GM19099 (cell line): ENCODE results near the gene CASP10.

ENCODE experiments used
- POLR2A ChIP-seq: IDR thresholded peaks from 3 replicates; pipeline ENCODE4 v1.6.1; 2011; ENCODE audit warnings: low read depth; ENCODE audit not compliant: insufficient read length; ENCODE audit errors: extremely low read depth

Gene CASP10

DNA sequence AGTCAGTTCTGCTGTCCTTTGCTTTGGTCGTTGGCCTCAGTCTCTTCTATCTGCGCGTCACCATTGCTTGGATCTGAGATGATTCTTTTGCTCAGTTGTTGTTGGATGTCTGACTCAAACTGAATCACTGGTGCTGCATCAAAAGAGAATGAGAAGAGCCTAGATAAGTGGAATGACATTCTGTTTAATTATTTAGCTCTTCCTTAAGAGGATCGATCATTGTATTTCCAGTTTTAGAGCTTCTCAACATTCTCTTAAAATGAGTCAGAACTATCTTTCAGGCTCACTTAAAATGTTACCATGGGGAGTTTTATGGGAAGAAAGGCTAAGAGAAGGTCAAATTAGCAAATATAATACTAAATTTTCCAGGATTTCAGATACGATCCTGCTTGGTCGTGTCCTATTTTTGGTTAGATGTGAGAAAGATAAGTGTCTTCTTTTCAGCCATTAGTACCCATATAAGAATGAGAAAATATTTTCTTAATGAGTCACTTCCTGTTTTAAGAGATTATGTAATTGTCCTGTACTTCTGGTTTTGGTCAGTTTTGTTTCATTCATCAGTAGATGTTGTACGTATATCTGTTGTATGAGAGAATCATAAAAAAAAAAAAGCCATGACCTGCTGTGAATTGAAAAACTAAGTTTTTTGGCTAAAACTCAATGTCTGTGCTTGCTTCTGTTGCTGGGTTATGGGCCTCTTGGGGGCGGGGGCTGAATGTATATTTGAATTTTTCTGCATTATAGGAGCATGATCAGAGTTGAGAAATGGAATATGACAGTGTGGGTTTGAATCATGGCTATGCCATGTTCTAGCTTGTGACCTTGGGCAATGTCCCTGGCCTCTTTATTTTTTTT lies 31.6 kb upstream of the CASP10 start:
- TF ChIP-seq POLR2A = no peak

DNA sequence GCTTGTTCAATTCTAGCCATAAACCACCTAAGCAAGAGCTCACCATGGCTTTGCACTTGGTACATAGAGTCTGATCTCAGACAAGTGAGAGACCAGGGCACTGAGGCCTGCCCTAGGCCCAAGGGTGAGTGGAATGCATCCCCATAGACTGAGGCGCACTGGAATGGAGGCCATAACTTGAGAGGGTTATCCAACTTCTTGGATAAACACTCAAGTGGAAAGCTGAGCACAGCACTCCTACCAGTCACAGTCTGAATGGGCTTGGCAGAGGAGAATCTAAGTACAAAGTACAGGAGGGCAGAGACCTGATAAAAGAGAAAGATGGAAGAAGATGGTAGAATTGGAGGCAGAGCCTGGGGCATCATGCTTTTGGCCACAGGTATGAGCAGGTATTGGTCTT lies 30.4 kb upstream of the CASP10 start:
- no peak for TF ChIP-seq POLR2A

DNA sequence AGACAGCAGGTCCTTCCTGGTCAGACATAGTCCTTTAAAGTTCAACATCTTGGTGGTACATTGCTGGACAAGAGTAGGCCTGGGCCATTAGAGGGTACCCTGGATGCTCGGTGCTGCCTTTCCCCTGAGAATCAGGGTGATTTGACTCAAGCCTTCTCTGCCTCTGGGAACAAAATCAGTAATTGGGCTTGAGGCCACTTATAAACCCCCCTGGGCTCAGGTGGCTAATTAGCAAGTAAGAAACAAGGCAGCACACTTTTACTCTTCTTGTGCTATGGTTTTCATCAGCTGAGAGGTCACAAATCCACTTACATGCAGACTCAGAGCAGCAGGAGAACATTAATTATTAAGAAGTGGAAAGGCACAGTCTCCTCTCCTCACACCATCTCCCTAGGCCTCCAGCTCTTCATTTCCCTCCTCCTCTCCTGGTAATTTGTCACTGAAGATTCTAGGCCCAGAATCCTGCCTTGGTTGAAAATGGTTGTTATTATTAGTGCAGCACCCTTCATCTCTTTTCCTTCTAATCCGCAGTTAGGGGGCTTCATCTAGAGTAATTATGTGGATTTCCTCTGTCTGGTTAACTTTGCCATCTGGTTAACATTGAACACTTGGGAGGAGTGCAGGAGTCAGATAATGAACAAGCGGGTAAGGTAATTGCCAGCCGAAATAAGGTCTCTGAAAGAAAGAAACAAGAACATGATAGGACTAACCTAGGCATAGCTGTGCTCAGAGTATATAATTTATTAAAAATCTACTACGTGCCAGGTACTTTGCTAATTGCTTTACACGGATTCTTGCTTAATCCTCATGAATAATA lies 29.7 kb upstream of the CASP10 start:
- TF ChIP-seq POLR2A = no peak

DNA sequence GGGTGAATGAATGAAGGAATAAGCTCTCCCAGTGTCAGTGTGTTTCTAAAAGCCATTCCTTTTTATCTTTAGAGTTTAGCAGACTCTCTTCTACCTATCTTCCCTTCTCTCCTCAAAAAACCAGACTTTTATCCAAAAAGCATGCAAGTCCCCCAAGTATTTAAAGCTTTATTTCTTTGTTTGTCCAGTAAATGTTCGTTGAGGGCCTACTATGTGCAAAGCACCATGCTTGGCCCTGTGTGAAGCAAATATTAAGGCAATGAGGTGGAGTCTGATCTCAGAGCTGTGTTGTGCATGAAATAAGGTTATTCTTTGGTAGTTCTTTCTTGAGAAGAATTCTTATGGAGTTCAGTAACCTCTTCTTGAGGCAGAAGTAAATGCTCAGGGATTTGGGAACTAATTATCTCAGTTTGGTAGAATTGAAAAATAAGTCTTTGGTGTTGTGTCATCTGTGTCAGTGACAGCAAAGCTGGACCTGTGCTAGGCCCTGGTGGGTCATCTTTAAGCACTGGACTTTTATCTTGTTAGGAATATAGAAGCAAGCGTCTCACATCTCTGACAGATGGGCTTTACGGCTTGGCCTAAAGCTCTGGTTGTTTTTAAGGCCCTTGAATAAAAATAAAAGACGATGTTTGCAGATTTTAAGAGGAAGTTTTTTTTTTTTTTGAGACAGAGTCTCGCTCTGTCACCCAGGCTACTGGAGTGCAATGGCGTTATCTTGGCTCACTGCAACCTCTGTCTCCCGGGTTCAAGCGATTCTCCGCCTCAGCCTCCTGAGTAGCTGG lies 28.1 kb upstream of the CASP10 start:
- TF ChIP-seq POLR2A = no peak

DNA sequence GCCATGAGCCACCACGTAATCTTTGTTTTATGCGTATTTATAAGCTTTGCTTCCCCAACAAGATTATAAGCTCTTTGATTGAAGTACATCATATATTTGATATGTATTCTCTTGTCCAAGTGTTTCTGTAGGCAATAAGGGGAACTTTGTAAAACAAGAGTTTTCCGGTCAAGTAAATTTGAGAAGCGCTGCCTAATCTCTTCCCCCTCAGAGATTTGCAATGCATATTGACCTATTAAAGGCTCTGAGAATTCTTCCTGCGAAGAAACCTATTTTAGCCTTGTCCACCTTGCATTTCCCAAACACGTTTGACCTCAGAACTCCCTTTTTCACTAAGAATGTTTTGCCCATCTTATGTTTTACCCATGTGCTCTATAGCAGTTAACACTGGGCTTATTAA lies 26.9 kb upstream of the CASP10 start:
- TF ChIP-seq POLR2A = no peak

DNA sequence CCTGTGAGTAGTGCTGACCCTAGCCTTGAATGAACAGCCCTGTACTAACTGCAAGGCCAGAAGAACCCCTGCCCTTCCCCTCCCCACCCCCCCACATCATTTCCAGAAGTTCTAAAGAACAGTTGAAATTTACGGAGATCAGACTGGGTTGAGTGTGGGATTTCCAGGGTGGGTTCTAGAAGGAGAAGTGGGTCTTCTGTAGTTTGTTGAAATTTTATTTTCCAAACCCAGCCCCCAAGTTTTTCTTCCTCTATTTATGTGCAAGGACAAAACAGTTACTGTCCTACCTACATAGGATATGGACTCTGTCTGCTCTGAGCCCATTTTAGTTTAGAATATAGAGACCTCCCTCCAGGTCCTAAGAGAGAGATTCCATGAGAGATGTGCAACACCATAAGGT lies 26.3 kb upstream of the CASP10 start:
- no peak for TF ChIP-seq POLR2A

DNA sequence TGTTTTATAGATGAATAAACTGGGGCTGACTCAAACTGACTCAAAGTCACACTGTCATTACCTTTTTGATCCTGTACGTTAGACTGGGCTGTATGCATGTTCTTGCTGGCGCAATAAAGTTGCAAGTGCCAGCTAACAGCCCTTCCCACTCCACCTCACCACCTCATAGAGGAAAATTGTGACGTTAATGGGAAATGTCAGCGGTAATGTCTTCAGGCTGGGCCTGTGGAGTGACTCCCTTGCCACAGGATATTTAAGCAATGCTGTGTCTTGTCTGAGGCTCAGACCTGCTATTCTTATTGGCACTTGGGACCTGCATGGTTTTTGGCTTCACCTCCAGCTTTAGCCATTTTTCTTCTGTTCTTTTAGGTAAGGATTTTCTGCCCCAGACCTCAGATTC lies 25.2 kb upstream of the CASP10 start:
- no peak for TF ChIP-seq POLR2A

DNA sequence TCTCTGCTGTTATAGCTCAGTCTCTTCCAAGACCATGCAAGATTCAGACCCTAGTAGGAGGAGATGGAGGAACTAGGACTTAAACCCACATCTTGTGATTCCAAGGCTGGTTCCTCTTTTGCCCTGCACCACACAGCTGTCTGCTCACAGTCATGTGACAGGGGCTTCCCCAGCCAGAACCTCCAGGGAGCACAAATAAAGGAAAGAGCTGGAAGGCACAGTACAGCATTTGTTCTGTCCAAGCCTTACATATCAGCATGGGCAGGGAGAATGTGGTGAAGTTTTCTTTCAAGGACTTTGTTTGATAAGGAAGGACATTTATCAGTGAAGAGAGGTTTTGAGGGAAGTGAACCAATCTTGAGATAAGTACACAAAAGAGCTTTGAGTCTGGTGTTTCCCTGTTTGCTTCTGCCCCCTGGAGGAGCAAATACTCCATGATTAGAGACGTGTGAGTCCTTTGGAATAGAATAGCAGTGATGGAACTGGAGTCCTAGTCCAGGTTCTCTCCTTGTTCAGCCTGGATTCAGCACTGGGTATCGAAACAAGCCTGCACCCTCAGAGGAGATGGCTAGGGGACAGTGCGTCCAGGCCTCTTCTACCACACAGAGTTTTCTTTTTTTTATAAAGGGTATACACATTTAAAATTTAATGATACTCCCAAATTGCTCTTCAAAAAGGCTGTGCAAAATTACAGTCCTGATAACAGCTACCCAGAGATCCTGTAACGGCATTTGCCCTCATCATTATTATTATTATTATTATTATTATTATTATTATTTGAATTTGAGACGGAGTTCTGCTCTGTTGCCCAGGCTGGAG lies 24.6 kb upstream of the CASP10 start:
- no peak for TF ChIP-seq POLR2A

DNA sequence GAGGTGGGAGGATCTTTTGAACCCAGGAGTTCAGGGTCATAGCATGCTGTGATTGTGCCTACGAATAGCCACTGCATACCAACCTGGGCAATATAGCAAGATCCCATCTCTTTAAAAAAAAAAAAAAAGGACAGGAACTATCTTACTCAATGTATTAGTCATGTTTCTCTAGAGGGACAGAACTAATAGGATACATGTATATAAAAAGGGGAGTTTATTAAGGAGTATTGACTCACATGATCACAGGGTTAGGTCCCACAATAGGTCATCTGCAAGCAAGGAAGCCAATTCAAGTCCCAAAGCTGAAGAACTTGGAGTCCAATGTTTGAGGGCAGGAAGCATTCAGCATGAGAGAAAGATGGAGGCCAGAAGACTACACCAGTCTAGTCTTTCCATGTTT lies 18.8 kb upstream of the CASP10 start:
- TF ChIP-seq POLR2A = no peak

DNA sequence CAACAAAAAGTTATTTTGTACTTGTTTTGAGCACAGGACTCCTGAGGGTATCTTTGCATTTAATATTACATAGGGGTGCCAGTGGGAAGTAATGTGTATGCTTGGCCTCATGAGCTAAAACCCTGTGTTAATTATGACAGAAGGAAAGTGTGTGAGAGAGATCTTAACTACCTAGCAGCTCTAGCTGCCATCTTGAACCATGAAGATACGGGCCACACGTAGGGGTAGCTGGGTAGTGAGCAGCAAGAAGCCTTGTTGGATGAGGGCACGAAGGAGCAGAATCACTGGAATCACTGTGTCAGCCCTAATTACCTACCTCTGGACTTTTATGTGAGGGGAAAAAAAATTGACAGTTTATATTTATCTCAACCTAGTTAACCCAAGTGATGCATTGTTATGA lies 15.4 kb upstream of the CASP10 start:
- no peak for TF ChIP-seq POLR2A

DNA sequence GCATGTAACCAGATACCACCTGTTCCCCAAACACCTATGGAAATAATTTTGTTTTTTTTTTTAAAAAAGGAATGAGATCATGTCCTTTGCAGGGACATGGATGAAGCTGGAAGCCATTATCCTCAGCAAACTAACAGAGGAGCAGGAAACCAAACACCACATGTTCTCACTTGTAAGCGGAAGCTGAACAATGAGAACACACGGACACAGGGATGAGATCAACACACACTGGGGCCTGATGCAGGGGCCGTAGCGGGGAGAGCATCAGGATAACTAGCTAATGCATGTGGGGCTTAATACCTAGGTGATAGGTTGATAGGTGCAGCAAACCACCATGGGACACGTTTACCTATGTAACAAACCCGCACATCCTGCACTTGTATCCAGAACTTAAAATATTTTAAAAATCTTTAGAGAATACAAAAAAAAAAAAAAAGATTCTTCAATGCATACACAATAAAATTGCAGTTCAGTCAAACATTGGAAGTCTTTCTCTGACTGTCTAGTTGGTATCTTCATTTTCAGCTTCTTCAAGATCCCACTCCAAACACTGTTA lies 11.6 kb upstream of the CASP10 start:
- TF ChIP-seq POLR2A = no peak

DNA sequence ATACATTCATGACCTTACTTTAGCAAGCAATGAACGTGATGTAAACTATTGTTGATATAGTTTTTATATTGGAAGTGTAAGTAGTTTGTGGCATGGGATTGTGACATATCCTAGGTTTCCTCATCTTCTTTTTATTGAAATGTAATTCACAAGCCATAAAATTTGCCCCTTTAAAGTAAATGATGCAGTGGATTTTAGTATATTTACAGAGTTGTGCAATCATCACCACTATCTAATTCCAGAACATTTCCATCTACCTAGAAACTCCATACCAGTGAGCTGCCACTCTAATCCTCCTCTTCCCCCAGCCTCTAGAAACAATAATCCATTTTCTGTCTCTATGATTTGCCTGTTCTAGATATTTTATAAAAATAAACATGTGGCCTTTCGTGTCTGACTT lies 10.7 kb upstream of the CASP10 start:
- TF ChIP-seq POLR2A = no peak

DNA sequence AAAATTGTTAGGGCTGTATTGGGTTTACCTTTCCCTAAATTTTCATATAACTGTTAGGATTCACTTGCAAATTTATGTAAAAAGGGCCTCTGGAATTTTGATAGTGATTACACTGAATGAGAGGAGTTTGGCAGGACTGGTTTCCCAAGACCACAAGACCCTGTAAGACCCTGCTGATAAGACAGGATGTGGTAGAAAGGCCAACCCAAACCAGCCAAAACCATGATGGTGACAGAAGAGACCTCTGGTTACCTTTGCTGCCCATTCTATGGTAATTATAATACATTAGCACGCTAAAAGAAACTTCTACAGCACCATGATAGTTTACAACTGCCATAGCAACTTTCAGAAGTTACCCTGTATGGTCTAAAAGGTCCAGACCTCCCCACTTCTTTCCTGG lies 8.3 kb upstream of the CASP10 start:
- no peak for TF ChIP-seq POLR2A

DNA sequence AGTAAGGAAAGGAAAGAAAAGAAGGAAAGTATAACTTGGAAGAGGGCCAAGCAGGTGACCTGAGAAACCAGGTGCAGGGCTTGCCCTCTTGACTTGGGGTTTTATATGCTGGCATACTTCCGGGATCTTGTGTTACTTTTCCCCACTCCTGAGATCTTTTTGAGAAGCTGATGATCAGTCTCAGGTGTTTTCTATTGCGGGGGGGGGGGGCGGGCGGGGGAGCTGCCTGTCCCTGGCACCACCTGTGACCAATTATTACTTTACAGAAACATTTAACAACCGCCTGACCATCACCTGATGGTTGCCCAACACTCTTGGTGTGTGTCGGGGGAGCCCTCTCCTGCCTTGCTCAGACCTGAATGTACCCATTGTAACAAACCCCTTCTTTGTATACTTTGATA lies 6.9 kb upstream of the CASP10 start:
- no peak for TF ChIP-seq POLR2A

DNA sequence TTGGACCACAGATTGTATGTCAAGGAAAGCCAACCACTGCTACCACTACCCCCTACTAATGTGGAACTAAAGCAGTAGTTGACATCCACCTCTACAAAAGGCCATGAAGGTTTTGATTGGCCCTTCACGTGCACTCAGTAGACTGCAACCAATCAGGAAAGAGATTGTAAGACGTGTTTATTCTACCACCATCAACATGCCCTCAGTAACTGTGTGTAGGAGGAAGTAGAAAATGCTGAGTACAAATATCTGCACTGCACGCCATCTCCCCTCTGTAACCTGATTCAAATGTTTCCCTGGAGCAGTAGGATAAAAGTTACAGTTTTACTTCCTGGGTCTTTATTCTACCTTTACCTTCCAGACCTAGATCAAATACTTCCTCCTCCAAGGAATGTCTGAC lies 2.9 kb upstream of the CASP10 start:
- no peak for TF ChIP-seq POLR2A

DNA sequence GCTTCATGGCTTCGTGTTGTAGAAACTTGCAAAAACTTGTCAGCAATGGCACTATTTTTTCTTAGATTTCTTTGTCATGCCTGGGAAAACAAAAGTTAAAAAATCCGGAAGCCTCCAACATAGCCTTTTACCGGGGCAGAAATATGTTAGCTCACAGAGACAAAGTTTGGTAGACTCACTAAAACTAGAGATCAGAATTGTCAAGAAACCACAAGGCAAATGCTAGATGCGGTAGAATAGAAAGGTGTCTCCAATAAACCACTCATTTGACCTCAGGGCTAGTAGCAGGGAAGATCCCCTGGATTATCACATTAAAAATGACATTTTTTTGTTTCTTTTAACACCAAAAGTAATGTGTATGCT lies 405 bp downstream of the CASP10 start:
- TF ChIP-seq POLR2A = no peak
